Pancreas (tissue), 10 donors: Measurements from ENCODE around the gene PSTPIP1. TPM values are rescaled to one million over a fixed set of nuclear protein-coding genes. Genes with fewer than 3 reads are reported as not detected.
A peak's percentile ranks its signal among the peaks of the same experiment; 100 is the strongest.

Source experiments
- ATAC-seq, 4 donors: fragments of 200-7000 bp; cut with Tn5 transposase; one replicate each; pipeline versions ENCODE4 v1.8.0 to v1.9.1; 2020; ENCODE audit warnings: mild to moderate bottlenecking in 4 of 4, moderate library complexity in 4 of 4
- DNase-seq, 6 donors: peaks; one replicate each; pipeline ENCODE4 v3.0.0-alpha.2; 2020
- FAIRE-seq: peaks from 2 replicates; lab custom pipeline; 2012; peaks lifted over from hg19 to GRCh38; lab: Jason Lieb, UNC
- H3K27ac ChIP-seq, 4 donors: fragments of 200-600 bp; sonication (generic); 1 replicate in 3 of 4; 2 replicates in 1 of 4; pipeline versions ENCODE4 v1.5.0 to v1.8.0; 2020
- H3K27me3 ChIP-seq, 4 donors: fragments of 200-600 bp; one replicate each; pipeline ENCODE4 v1.8.0; 2021
- H3K36me3 ChIP-seq, 3 donors: fragments of 200-600 bp; sonication (generic) in 1 of 3; one replicate each; pipeline versions ENCODE4 v1.5.0 to v1.8.0; 2020 to 2021
- H3K4me1 ChIP-seq, 3 donors: fragments of 200-600 bp; one replicate each; pipeline ENCODE4 v1.8.0; 2021
- H3K4me3 ChIP-seq, 4 donors: fragments of 200-600 bp; sonication (generic) in 2 of 4; one replicate each; pipeline versions ENCODE4 v1.5.0 to v1.8.0; 2020 to 2021
- H3K9me3 ChIP-seq, 4 donors: fragments of 200-600 bp; one replicate each; pipeline ENCODE4 v1.8.0; 2021
- whole genome bisulfite sequencing, 2 donors: extraction: QIAGEN DNeasy Blood & Tissue Kit; methylation state at CpG; one replicate each; pipeline ENCODE4 v1.1.7; 2013; 5-methylcytosine and 5-hydroxymethylcytosine counted together
- intact Hi-C, 3 donors: fragments of 100-400 bp; cut with DNase I; formaldehyde crosslinking; loops; one replicate each; pipeline versions ENCODE4 v1.11.1 to v1.14.2; 2022
- polyA plus RNA-seq, 2 donors: library from polyadenylated mRNA; stranded (reverse); fragments of 200-250 nt; gene quantifications; one replicate each; pipeline ENCODE4 v1.2.3, GENCODE V29; 2013
- total RNA-seq, 6 donors: library from RNA; stranded (reverse); fragmentation: NEBNext Ultra II Directional in 4 of 6; extraction: Animal tissue kit (Norgen Biotek cat#: 25700) in 4 of 6; gene quantifications; one replicate each; pipeline versions ENCODE4 v1.2.1 to v1.2.4, GENCODE V29; 2021 to 2023
- TF ChIP-seq, protein P1 (sequence below), 4 donors: fragments of 200-600 bp; sonication (generic) in 3 of 4; IDR thresholded peaks; one replicate each; pipeline versions ENCODE4 v1.5.0 to v1.8.0; 2021; ENCODE audit warnings: antibody characterized with exemption in 4 of 4
- donor health status: healthy with polysubstance abuse.
- donor health status: DM: no; HTN: no; CAD: no; lungs with moderate emphysema.
- donor health status: DM: no; HTN: no; CAD: no.
- donor health status: control.
- donor health status: control.
- donor health status: Bipolar disorder and iron deficiency.
- donor health status: DM: yes; HTN: yes; CAD: no.
- donor health status: DM: no; HTN: no; CAD: no.
- donor health status: DM: no; HTN: no; CAD: no.
- donor health status: DM: yes; HTN: yes; CAD: no.

Gene PSTPIP1
- total and polyA plus RNA-seq, 8 donors, result 0.83 to 6.2 (median 3.6) TPM; not detected in 1

DNA sequence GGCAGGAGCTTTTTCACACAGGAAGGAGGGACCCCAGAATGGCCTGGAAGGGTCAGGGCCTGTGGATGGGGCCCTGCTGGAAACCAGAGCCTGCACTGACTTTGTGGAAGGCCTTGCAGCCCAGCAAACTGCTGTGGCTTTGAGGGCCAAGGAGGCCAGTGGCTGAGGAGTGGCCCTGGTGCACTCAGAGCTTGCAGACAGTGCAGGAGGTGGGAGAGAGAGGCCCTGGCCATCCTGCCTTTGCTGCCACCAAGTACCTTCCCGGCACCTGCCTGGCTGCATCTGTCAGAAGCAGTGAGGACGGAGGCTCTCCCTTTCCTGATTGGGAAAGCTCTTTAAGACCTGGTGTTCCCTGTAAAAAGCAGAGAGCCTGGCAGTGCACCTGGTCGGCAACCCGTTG lies 6.4 kb downstream of the PSTPIP1 start:
- H3K27ac ChIP-seq, result no peak overlapping the region
- no peak for ATAC-seq
- H3K36me3 ChIP-seq, result no peaks in the 10 kb centered on the region
- no peaks in the 10 kb centered on the region for H3K4me1 ChIP-seq
- WGBS, 2 donors, result 60 to 65% methylated on average over 4 of the region's 4 CpGs
- intact Hi-C loops, result no loop called here
- no peak overlapping the region for H3K4me3 ChIP-seq
- peak in 1 of 6 donors; percentile 30 for DNase-seq
- FAIRE-seq, result no peak
- H3K9me3 ChIP-seq, result no peaks in the 10 kb centered on the region
- TF ChIP-seq, protein P1, sequence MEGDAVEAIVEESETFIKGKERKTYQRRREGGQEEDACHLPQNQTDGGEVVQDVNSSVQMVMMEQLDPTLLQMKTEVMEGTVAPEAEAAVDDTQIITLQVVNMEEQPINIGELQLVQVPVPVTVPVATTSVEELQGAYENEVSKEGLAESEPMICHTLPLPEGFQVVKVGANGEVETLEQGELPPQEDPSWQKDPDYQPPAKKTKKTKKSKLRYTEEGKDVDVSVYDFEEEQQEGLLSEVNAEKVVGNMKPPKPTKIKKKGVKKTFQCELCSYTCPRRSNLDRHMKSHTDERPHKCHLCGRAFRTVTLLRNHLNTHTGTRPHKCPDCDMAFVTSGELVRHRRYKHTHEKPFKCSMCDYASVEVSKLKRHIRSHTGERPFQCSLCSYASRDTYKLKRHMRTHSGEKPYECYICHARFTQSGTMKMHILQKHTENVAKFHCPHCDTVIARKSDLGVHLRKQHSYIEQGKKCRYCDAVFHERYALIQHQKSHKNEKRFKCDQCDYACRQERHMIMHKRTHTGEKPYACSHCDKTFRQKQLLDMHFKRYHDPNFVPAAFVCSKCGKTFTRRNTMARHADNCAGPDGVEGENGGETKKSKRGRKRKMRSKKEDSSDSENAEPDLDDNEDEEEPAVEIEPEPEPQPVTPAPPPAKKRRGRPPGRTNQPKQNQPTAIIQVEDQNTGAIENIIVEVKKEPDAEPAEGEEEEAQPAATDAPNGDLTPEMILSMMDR (IDR thresholded peaks at IDR 0.05), result no peak
- no peaks in the 10 kb centered on the region for H3K27me3 ChIP-seq

GRCh38 chr15:77001966-77002365 lies 7.0 kb downstream of the PSTPIP1 start:
- H3K36me3 ChIP-seq, result no peaks in the 10 kb centered on the region
- H3K27ac ChIP-seq, result no peak overlapping the region
- H3K27me3 ChIP-seq, result no peaks in the 10 kb centered on the region
- H3K4me1 ChIP-seq, result no peaks in the 10 kb centered on the region
- no peaks in the 10 kb centered on the region for H3K9me3 ChIP-seq
- H3K4me3 ChIP-seq, result no peak overlapping the region
- FAIRE-seq, result no peak
- DNase-seq, result peak in 1 of 6 donors; percentile 22
- ATAC-seq, result no peak
- intact Hi-C loops, result no loop called here
- TF ChIP-seq, protein P1 (IDR thresholded peaks at IDR 0.05), result no peak
- WGBS, 2 donors, result 58 to 64% methylated on average over 4 of the region's 4 CpGs

- TF ChIP-seq, protein P1 (IDR thresholded peaks at IDR 0.05), result no peak
- peak overlapping the region in 1 of 4 donors; percentile 36 for H3K27ac ChIP-seq
- H3K27me3 ChIP-seq, result no peaks in the 10 kb centered on the region
- ATAC-seq (no peak), DNase-seq (peak in 1 of 6 donors; percentile 21), FAIRE-seq (no peak)
- intact Hi-C loops, result no loop called here
- no peaks in the 10 kb centered on the region for H3K36me3 ChIP-seq
- H3K4me3 ChIP-seq, result no peak overlapping the region
- H3K9me3 ChIP-seq, result no peaks in the 10 kb centered on the region
- no peaks in the 10 kb centered on the region for H3K4me1 ChIP-seq
- 70 to 75% methylated on average over 7 of the region's 7 CpGs for WGBS, 2 donors
These were observed 7.5 kb downstream of the PSTPIP1 start for GRCh38 chr15:77002436-77002835.

GRCh38 chr15:77002954-77003912 lies 8.3 kb downstream of the PSTPIP1 start:
- H3K27me3 ChIP-seq, result no peaks in the 10 kb centered on the region
- DNase-seq (peak in 1 of 6 donors; percentile 72), FAIRE-seq (no peak), ATAC-seq (peak in 3 of 4 donors; percentile 56 to 80 (median 77))
- intact Hi-C loops, result no loop called here
- WGBS, 2 donors, result 86 to 87% methylated on average over 16 of the region's 16 CpGs
- TF ChIP-seq, protein P1 (IDR thresholded peaks at IDR 0.05), result no peak
- H3K4me3 ChIP-seq, result no peak overlapping the region
- no peaks in the 10 kb centered on the region for H3K36me3 ChIP-seq
- peak overlapping the region in 2 of 4 donors; percentile 22 to 36 for H3K27ac ChIP-seq
- no peaks in the 10 kb centered on the region for H3K9me3 ChIP-seq
- no peaks in the 10 kb centered on the region for H3K4me1 ChIP-seq
